Right renal pelvis (tissue), 4 donors: ENCODE measurements around the gene SH3BP5. TPM values are rescaled to one million over a fixed set of nuclear protein-coding genes. Genes with fewer than 3 reads are reported as not detected.

Experiments
- DNase-seq, 4 donors: peaks; one replicate each; pipeline ENCODE4 v3.0.0-alpha.2; 2013; ENCODE audit warnings: low read depth in 4 of 4, low spot score in 3 of 4, missing footprints in 1 of 4
- polyA plus RNA-seq, 4 donors: library from polyadenylated mRNA; unstranded; fragments of 120-200 nt; gene quantifications; one replicate each; pipeline ENCODE4 v1.2.1, GENCODE V29; 2013; ENCODE audit not compliant: insufficient read length in 4 of 4

The SH3BP5 gene
- polyA plus RNA-seq, 4 donors, result 58.3 to 65.4 (median 61.1) TPM

DNA sequence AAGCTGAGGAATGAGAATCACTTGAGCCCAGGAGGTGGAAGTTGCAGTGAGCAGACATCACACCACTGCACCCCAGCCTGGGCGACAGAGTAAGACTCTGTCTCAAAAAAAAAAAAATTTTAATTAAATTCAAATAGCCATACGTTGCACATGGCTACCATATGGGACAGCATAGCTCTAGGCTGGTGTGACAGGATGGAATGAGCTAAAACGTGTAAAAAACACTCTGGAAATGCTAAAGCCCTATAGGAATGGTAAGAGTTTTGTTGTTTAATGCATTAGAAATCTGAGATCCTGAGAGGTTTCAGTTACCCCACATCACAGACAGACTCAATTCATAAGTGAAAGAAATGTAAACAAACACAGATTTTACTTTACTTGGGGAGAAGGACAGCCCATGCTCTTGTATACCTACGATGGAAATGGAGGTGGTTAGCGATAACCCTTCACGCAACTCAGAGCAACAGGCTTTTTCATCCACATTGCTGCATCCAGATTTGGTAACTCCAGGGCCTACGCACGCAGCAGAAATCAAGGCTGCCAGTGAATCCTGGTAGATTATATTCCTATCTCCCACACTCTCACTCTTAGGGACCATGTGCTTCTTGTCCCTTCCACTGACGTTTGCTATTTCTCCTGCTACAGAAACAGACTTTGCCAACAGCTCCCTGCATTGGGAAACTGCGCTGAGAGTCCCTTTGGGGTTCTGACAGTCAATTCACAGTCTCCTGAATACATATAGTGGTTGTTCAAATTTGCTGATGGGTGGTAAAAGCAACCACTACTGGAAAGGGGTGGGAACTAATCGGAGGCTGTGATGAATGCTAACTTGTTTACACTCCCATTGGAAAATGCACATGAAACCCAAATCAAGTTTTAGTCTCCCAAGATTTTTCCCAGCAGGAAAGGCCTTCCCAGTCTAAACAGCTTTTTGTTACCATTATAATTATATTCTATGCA lies 3.1 kb downstream of the SH3BP5 start:
- DNase-seq, result no peak

DNA sequence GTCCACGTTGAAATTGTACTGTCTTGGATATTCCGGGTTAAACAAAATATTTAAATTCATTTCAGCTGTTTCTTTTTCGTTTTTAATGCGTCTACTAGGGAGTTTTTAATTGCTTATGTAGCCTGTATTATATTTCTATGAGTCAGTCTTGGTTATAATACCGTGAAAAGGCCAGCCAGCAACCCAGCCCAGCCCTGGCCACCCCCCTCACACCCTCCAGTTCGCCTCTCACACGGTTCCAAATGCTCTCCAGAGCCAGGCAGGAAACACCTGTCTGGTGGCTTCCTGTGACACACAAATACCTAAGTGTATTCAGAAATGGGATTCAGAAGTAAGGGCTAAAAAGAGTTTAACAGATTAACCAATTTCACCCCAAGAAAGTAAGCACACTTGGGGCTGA lies 4.4 kb downstream of the SH3BP5 start:
- DNase-seq, result no peak

GRCh38 chr3:15326673-15327072 lies 5.7 kb downstream of the SH3BP5 start:
- DNase-seq, result no peak

DNA sequence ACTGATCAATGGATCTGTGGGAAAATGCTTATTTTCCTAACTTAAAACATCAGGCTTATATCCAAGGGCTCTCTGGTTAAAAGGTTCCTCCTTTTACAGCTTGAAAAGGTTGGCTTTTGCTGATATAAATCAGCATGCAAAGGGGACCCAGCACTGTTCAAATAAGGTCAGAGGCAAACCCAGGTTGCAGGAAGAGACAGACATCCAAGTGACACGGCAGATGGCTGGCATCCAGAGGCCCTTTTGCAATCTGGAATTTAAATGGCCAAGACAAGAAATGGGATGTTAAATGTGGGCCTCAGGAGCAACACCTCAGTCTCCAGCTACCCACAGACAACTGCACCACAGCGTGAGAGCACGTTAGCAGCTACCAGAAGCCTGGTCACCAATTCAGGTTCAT lies 6.3 kb downstream of the SH3BP5 start:
- DNase-seq, result no peak

GRCh38 chr3:15325228-15325627 lies 7.2 kb downstream of the SH3BP5 start:
- no peak for DNase-seq

DNA sequence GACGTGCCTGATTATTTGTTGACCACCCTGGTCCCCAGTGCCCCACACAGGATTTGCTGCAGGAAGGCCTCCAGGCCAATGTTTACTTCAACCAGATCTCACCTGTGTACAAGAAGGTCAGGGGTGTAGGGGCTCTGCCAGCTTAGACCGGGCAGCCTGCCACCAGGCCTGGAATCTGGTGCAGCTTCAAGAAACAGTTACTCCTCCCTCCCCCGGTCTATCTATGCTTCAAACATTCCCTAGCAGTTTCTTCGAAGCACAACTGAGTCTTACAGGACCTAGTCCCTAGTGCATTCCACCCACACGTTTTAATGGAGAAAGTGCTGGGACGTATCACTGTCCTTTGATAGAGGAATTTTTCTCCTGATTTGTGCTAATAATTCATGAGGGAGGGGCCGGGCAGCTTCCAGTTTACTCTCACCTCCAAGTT lies 8.0 kb downstream of the SH3BP5 start:
- no peak for DNase-seq

DNA sequence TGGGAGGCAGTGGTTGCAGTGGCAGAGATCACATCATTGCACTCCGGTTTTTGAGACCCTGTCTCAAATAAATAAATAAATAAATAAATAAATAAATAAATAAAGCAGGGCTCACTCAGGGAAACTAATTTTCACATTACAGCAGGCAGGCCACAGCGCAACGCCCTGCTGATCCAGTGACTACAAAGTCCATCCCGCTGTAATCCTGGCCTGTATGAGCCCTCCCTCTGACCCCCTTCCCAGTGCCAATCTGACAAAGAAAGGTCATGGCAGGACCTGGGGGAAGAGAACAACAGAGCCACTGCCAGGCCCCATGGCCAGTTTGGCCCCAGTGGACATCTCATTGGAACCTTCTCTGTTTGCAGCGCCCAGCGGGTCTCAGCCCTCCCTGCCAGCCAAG lies 9.3 kb downstream of the SH3BP5 start:
- DNase-seq, result no peak

- DNase-seq, result no peak
Observed at GRCh38 chr3:15321349-15321748, 11.0 kb downstream of the SH3BP5 start.

- DNase-seq, result no peak
Observed at GRCh38 chr3:15319575-15319974, 12.8 kb downstream of the SH3BP5 start.

GRCh38 chr3:15319136-15319535 lies 13.2 kb downstream of the SH3BP5 start:
- DNase-seq, result no peak

- no peak for DNase-seq
Observed at GRCh38 chr3:15318661-15319060, 13.7 kb downstream of the SH3BP5 start.

GRCh38 chr3:15316998-15317435 lies 15.4 kb downstream of the SH3BP5 start:
- no peak for DNase-seq

GRCh38 chr3:15315003-15315402 lies 17.4 kb downstream of the SH3BP5 start:
- no peak for DNase-seq

DNA sequence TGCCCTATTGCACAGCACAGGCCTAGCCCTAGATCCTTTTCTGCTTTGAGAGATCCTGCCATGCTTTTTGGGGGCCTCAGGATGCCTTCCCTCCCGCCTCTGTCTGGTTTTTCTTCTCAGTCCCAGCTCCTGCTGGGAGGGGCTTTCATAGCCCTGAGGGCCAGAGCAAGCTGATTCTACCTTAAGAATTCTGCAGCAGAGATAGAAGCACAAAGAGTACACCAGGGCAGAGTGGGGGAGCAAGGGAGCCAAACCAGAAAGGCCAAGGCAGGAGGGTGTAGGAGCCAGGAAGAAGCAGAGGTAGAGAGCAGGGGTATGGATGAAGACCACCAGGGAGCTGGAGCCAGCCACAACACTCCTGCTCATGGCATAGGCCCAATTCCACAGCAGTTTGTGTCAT lies 18.1 kb downstream of the SH3BP5 start:
- no peak for DNase-seq

- no peak for DNase-seq
Observed at GRCh38 chr3:15313461-15313860, 18.9 kb downstream of the SH3BP5 start.

DNA sequence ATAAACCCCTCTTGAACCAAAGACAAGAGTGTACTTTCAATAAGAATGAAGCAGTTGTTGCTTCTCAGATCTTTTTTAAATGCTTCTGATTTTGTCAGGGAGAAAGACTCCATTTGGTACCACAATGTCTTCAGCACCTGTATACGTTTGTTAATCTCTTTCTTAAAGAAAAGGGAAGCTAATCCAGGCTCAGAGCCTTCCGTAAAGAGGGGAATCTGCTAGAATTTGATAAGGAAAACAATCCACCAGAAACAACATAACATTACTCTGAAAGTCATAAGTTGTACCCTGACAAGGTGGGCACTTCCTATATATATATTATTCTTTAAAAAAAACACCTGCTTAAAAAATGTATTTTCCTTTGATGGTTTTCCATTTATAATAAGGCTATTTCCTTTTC lies 19.8 kb downstream of the SH3BP5 start:
- DNase-seq, result no peak

DNA sequence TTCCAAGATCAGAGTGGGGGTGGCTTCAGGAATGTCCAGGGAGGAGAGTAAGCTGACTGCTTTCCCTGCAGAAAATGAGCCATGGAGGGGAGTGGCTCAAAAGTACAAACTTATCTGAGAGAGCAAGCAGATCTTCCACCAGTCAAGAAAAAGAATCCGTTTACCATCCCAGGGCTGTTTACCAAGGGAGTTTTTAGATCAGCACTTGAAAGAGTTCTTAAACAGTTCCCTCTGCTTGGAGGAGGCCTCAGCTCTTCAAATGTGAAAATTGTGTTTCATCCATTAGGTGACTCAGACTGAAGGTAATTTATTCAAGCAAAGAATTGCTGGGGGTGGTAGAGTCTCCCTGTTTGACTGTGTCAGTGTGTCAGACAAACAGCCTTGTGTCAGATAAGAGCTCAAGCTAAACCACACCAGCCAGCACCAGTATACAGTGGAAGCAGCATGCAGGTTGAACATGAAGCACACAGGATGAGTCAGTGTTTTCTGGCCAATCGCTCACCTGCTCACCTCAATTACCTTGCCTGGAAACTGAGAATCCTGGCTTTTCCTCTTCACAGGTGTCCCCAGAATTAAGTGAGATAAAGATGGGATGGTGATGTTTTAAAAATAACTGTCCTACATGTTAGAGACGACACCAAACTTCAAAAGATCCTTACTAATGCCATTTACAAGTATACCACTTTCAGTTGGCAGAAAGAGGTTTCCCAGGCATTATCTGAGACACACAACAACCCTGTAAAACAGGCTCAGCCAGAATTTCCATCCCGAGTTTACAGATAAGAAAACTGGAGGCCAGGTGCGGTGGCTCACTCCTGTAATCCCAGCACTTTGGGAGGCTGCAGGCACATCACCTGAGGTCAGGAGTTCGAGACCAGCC lies 21.7 kb downstream of the SH3BP5 start:
- no peak for DNase-seq

GRCh38 chr3:15309662-15310335 lies 22.6 kb downstream of the SH3BP5 start:
- DNase-seq, result no peak

DNA sequence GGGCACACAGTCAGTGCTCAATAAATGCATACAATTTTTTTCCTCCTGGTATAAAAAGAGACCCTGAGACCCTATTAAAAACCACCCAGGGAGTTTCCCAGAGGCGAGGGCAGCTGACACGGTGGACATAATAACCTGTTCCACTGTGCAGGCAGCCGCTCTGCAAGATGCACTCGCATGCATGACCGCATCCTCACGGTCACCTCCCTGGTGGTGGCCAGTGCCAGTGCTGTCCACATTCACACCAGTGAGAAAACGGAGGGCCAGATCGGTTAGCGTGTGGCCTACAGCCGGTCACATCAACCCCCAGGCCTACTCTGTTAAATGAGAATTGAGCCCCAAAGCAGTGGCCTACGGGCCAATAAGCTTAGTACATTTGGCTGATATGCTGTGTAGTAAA lies 24.8 kb downstream of the SH3BP5 start:
- no peak for DNase-seq

GRCh38 chr3:15306979-15307359 lies 25.4 kb downstream of the SH3BP5 start:
- no peak for DNase-seq

GRCh38 chr3:15305359-15305844 lies 27.0 kb downstream of the SH3BP5 start:
- DNase-seq, result no peak
